Colonic mucosa (tissue), 4 donors: ENCODE measurements around the gene STRA8. TPM values are rescaled to one million over a fixed set of nuclear protein-coding genes. Genes with fewer than 3 reads are reported as not detected.
"Not testable (repeated sequence)": the region's sequence is repeated elsewhere in the genome, so short reads cannot be mapped to it uniquely, and the experiment has no call there.

Experiments
- DNase-seq: peaks from one replicate; pipeline ENCODE4 v3.0.0-alpha.2; 2020
- H3K27ac ChIP-seq: fragments of 200-600 bp; one replicate; pipeline ENCODE4 v1.8.0; 2021
- H3K27me3 ChIP-seq: fragments of 200-600 bp; one replicate; pipeline ENCODE4 v1.8.0; 2021
- H3K36me3 ChIP-seq: fragments of 200-600 bp; one replicate; pipeline ENCODE4 v1.8.0; 2021
- H3K4me1 ChIP-seq: fragments of 200-600 bp; one replicate; pipeline ENCODE4 v1.8.0; 2021; ENCODE audit warnings: mild to moderate bottlenecking
- H3K4me3 ChIP-seq: fragments of 200-600 bp; one replicate; pipeline ENCODE4 v1.8.0; 2021
- H3K9ac ChIP-seq, 2 donors: one replicate each; pipeline ENCODE4 v1.7.0; 2013; ENCODE audit warnings: control low read depth in 2 of 2, low read depth in 2 of 2, low read length in 2 of 2
- H3K9me3 ChIP-seq: fragments of 200-600 bp; one replicate; pipeline ENCODE4 v1.8.0; 2021
- intact Hi-C: fragments of 100-400 bp; cut with DNase I; formaldehyde crosslinking; loops from one replicate; pipeline ENCODE4 v1.14.1; 2022
- total RNA-seq, 2 donors: library from RNA; stranded (reverse); fragmentation: NEBNext Ultra II Directional in 1 of 2; extraction: Animal tissue kit (Norgen Biotek cat#: 25700) in 1 of 2; gene quantifications; one replicate each; pipeline ENCODE4 v1.2.1, GENCODE V29; 2021
- TF ChIP-seq, protein P1 (sequence below): fragments of 200-600 bp; IDR thresholded peaks from one replicate; pipeline ENCODE4 v1.8.0; 2022; ENCODE audit warnings: antibody characterized with exemption, mild to moderate bottlenecking
- donor health status: healthy.
- donor health status: DM: no; HTN: no; CAD: no.
- donor health status: DM: no; HTN: no; CAD: no.

STRA8 gene
- total RNA-seq, 2 donors from 2014 or later = not detected

DNA sequence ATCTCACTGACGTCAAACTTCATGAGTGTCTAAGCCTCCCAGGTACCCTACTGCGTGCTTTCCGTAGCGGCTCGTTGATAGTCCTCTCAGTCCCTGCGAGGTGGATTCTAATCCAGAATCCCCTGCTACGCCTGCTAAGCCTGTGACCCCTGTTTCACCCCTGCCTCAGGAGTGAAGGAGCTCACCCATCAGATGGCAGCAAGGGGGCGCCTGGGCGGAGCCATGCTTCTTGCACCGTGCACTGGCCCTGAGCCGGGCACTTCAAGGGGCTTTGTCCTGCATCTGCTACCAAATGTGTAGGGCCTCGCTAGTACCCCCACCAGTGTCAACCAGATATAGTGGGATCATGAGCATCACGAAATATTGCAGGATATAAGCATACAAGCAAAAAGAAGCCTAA is 918 bp upstream of the STRA8 start:
- no peak for DNase-seq
- no peaks in the 10 kb centered on the region for H3K36me3 ChIP-seq
- no peak overlapping the region for H3K9ac ChIP-seq
- no peaks in the 10 kb centered on the region for H3K27me3 ChIP-seq
- H3K4me3 ChIP-seq = no peak overlapping the region
- intact Hi-C loops = no loop called here
- no peaks in the 10 kb centered on the region for H3K4me1 ChIP-seq
- TF ChIP-seq, protein P1, sequence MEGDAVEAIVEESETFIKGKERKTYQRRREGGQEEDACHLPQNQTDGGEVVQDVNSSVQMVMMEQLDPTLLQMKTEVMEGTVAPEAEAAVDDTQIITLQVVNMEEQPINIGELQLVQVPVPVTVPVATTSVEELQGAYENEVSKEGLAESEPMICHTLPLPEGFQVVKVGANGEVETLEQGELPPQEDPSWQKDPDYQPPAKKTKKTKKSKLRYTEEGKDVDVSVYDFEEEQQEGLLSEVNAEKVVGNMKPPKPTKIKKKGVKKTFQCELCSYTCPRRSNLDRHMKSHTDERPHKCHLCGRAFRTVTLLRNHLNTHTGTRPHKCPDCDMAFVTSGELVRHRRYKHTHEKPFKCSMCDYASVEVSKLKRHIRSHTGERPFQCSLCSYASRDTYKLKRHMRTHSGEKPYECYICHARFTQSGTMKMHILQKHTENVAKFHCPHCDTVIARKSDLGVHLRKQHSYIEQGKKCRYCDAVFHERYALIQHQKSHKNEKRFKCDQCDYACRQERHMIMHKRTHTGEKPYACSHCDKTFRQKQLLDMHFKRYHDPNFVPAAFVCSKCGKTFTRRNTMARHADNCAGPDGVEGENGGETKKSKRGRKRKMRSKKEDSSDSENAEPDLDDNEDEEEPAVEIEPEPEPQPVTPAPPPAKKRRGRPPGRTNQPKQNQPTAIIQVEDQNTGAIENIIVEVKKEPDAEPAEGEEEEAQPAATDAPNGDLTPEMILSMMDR = no peak
- no peaks in the 10 kb centered on the region for H3K9me3 ChIP-seq
- no peak overlapping the region for H3K27ac ChIP-seq

DNA sequence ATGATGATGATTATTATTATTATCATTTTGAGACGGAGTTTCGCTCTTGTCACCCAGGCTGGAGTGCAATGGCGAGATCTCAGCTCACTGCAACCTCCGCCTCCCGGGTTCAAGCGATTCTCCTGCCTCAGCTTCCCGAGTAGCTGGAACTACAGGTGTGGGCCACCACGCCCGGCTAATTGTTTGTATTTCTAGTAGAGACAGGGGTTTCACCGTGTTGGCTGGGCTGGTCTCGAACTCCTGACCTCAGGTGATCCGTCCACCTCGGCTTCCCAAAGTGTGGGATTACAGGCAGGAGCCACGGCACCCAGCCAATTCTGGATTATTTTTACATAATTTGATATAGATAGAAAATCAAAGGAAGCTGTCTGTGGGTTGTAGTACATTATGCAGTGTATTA is 457 bp downstream of the STRA8 start:
- H3K4me3 ChIP-seq, intact Hi-C loops, H3K27ac ChIP-seq, H3K9me3 ChIP-seq, H3K36me3 ChIP-seq, H3K9ac ChIP-seq, H3K27me3 ChIP-seq, H3K4me1 ChIP-seq, DNase-seq: not testable (repeated sequence)

DNA sequence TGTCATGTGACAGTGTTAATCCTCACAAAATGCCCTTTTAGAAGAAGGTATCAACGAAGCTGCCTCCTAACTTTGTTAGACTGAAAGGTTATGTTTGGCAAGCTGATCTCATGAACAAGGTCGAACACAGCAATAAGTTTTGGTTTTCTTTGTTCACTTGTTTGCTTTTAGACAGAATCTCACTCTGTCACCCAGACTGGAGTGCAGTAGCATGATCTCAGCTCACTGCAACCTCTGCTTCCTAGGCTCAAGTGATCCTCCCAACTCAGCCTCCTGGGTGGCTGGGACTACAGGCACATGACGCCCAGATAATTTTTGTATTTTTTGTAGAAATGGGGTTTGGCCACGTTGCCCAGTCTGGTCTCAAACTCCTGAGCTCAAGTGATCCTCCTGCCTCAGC is 1.1 kb downstream of the STRA8 start:
- no peak for DNase-seq
- Histone ChIP-seq H3K4me3 (no peak overlapping the region), H3K27me3 (no peaks in the 10 kb centered on the region), H3K36me3 (no peaks in the 10 kb centered on the region), H3K27ac (no peak overlapping the region), H3K9ac (no peak overlapping the region), H3K4me1 (no peaks in the 10 kb centered on the region), H3K9me3 (no peaks in the 10 kb centered on the region)
- intact Hi-C loops = no loop called here
- TF ChIP-seq, protein P1 = no peak

DNA sequence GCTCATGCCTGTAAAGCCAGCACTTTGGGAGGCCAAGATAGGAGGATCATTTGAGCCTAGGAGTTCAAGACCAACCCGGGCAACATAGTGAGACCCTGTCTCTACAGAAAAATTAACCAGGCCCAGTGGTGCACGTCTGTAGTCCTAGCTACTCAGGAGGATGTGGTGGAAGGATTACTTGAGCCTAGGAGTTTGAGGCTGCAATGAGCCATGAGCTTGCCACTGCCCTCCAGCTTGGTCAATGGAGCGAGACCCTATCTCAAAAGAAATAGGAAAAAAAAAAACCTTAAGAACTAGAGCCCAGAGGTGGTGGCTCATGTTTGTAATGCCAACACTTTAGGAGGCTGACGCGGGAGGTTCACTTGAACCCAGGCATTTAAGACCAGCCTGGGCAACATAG is 2.2 kb downstream of the STRA8 start:
- no peaks in the 10 kb centered on the region for H3K27me3 ChIP-seq
- no peak overlapping the region for H3K9ac ChIP-seq
- H3K27ac ChIP-seq = no peak overlapping the region
- no peaks in the 10 kb centered on the region for H3K9me3 ChIP-seq
- no peak for DNase-seq
- no peaks in the 10 kb centered on the region for H3K4me1 ChIP-seq
- intact Hi-C loops = no loop called here
- no peak overlapping the region for H3K4me3 ChIP-seq
- no peaks in the 10 kb centered on the region for H3K36me3 ChIP-seq
- TF ChIP-seq, protein P1 = no peak

DNA sequence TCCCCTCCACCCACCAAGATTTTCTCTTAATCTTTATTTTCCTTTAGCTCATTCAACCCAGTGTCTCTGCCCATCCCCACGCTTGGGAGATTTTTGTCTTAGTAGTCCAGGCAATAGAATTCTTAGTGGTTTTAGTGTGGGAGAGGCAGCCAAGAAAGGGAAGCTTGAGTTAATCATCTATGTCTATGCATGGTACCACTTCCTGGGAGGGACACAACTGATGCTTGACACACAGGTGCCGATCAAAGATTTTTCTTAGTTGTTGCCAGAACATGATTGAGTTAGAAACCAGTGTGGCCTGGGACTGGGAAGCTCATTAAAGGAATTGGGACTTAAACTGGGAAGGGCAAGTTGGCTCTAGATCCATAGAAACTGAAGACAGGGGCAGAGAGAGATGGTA is 3.1 kb downstream of the STRA8 start:
- H3K27me3 ChIP-seq = no peaks in the 10 kb centered on the region
- no peak for DNase-seq
- no peaks in the 10 kb centered on the region for H3K4me1 ChIP-seq
- no peaks in the 10 kb centered on the region for H3K36me3 ChIP-seq
- H3K9ac ChIP-seq = no peak overlapping the region
- no peak overlapping the region for H3K27ac ChIP-seq
- no peaks in the 10 kb centered on the region for H3K9me3 ChIP-seq
- H3K4me3 ChIP-seq = no peak overlapping the region
- intact Hi-C loops = no loop called here
- TF ChIP-seq, protein P1 = no peak

DNA sequence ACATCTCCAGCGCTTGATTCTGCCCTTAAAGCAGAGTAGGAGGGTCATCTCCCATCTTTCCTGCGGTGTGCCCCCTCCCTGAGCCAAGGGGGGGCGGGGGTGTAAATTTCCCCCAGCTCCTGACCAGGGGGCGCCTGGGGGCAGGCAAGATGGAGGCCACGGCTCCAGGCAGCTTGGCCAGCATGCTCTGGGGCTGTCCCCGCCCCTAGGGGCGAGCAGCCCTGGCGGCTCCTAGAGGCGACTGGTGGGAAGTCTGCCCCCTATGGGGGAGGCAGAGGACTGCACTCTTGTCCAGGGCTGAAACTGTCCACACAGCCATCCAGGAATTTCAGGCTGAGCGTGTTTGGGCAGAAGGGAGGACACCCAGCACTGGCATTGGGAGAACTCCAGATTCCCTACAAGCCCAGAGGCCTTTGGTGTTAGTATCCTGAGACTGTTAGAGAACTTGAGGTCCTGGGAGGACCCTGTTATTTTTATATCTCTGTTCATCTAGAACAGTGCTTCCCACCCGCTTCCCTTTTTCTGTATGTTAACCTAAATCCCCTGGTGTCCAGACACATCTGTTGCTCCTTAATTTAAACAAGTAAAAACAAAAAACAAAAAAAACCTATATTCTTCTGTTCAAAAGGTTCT is 4.6 kb downstream of the STRA8 start:
- Histone ChIP-seq H3K27ac (no peak overlapping the region), H3K36me3 (no peaks in the 10 kb centered on the region), H3K27me3 (no peaks in the 10 kb centered on the region), H3K4me1 (no peaks in the 10 kb centered on the region), H3K9ac (no peak overlapping the region), H3K4me3 (no peak overlapping the region), H3K9me3 (no peaks in the 10 kb centered on the region)
- intact Hi-C loops = no loop called here
- TF ChIP-seq, protein P1 = no peak
- DNase-seq = no peak
